ENCODE measurements around the gene SCARB1. TPM values are rescaled to one million over a fixed set of nuclear protein-coding genes. Genes with fewer than 3 reads are reported as not detected.

Gene SCARB1
- total RNA-seq, 1 donor from 2014 or later = 44.5 TPM

DNA sequence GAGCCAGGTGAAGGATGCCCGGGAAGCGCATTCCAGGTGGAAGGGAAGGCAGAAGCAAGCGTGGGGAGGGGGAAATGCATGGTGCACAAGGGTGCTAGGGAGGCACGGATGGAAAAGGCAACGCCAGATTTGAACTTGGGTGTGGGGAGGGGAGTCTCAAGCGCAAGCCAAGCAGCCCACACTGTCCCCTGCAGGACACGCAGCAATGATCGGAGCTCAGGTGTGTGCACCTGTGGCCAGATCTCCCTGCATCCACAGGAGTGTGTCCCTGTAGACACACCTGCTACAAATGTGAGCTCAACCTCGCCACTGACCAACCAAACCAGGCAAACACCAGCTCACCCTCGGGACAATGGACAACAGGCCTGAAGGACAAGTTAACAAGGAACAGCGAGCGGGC, 63.2 kb downstream of the SCARB1 start:
- Histone ChIP-seq H3K27me3 (ENCODE audit: insufficient read depth, low read length) (no peaks in the 10 kb centered on the region), H4K20me1 (ENCODE audit: insufficient read depth, low read length) (no peaks in the 10 kb centered on the region), H3K79me2 (ENCODE audit: insufficient read depth, low read length) (no peaks in the 10 kb centered on the region), H3K4me3 (ENCODE audit: insufficient read depth, low read depth, low read length) (no peak overlapping the region), H3K9me3 (ENCODE audit: insufficient read depth, low read depth, low read length) (no peaks in the 10 kb centered on the region), H3K27ac (ENCODE audit: low read depth, low read length) (no peak overlapping the region), H3K9ac (ENCODE audit: low read length) (no peak overlapping the region), H3K36me3 (ENCODE audit: insufficient read depth, low read length) (no peaks in the 10 kb centered on the region), H3K4me2 (ENCODE audit: low read length) (no peak overlapping the region), H3K4me1 (ENCODE audit: insufficient read depth, low read length) (no peaks in the 10 kb centered on the region), H2AFZ (ENCODE audit: low read depth, low read length) (no peak overlapping the region)
- Mint-ChIP-seq H3K27ac (ENCODE audit: unreplicated experiment) (no peak overlapping the region), H3K27me3 (ENCODE audit: low read depth, unreplicated experiment) (no peaks in the 10 kb centered on the region), H3K36me3 (ENCODE audit: low read depth, unreplicated experiment) (peaks cover 22% of the 10 kb centered on the region), H3K4me1 (ENCODE audit: low read depth, unreplicated experiment) (no peaks in the 10 kb centered on the region), H3K4me3 (ENCODE audit: unreplicated experiment) (no peak overlapping the region), H3K9me3 (ENCODE audit: unreplicated experiment) (peaks cover 2% of the 10 kb centered on the region)
- DNase-seq (ENCODE audit: low read depth) (no peak), FAIRE-seq (no peak)
- TF ChIP-seq CTCF (IDR thresholded peaks at IDR 0.05; ENCODE audit: insufficient read depth, low read depth, low read length) (no peak), EZH2 (IDR thresholded peaks at IDR 0.05; ENCODE audit: insufficient read depth, low read length) (no peak)

- FAIRE-seq (no peak), DNase-seq (ENCODE audit: low read depth) (no peak)
- no peak overlapping the region for H3K4me2 ChIP-seq (ENCODE audit: low read length)
- no peak overlapping the region for H3K27ac ChIP-seq (ENCODE audit: low read depth, low read length)
- H4K20me1 ChIP-seq (ENCODE audit: insufficient read depth, low read length) = no peaks in the 10 kb centered on the region
- H3K9ac ChIP-seq (ENCODE audit: low read length) = no peak overlapping the region
- H2AFZ ChIP-seq (ENCODE audit: low read depth, low read length) = no peak overlapping the region
- Mint-ChIP-seq H3K27me3 (ENCODE audit: low read depth, unreplicated experiment) (no peaks in the 10 kb centered on the region), H3K27ac (ENCODE audit: unreplicated experiment) (peak overlapping the region; percentile 34), H3K9me3 (ENCODE audit: unreplicated experiment) (no peaks in the 10 kb centered on the region), H3K4me1 (ENCODE audit: low read depth, unreplicated experiment) (peaks cover 5% of the 10 kb centered on the region), H3K4me3 (ENCODE audit: unreplicated experiment) (no peak overlapping the region), H3K36me3 (ENCODE audit: low read depth, unreplicated experiment) (peaks cover 13% of the 10 kb centered on the region)
- H3K9me3 ChIP-seq (ENCODE audit: insufficient read depth, low read depth, low read length) = no peaks in the 10 kb centered on the region
- no peaks in the 10 kb centered on the region for H3K79me2 ChIP-seq (ENCODE audit: insufficient read depth, low read length)
- TF ChIP-seq EZH2 (IDR thresholded peaks at IDR 0.05; ENCODE audit: insufficient read depth, low read length) (no peak), CTCF (IDR thresholded peaks at IDR 0.05; ENCODE audit: insufficient read depth, low read depth, low read length) (no peak)
- no peaks in the 10 kb centered on the region for H3K27me3 ChIP-seq (ENCODE audit: insufficient read depth, low read length)
- H3K36me3 ChIP-seq (ENCODE audit: insufficient read depth, low read length) = no peaks in the 10 kb centered on the region
- no peaks in the 10 kb centered on the region for H3K4me1 ChIP-seq (ENCODE audit: insufficient read depth, low read length)
- no peak overlapping the region for H3K4me3 ChIP-seq (ENCODE audit: insufficient read depth, low read depth, low read length)
Measured at GRCh38 chr12:124797321-124797720, 66.3 kb downstream of the SCARB1 start.

- no peak overlapping the region for H3K27ac Mint-ChIP-seq (ENCODE audit: unreplicated experiment)
- no peaks in the 10 kb centered on the region for H3K9me3 Mint-ChIP-seq (ENCODE audit: unreplicated experiment)
- no peaks in the 10 kb centered on the region for H3K27me3 ChIP-seq (ENCODE audit: insufficient read depth, low read length)
- no peaks in the 10 kb centered on the region for H3K4me1 ChIP-seq (ENCODE audit: insufficient read depth, low read length)
- no peak overlapping the region for H2AFZ ChIP-seq (ENCODE audit: low read depth, low read length)
- no peak overlapping the region for H3K27ac ChIP-seq (ENCODE audit: low read depth, low read length)
- DNase-seq (ENCODE audit: low read depth) (no peak), FAIRE-seq (no peak)
- no peaks in the 10 kb centered on the region for H3K79me2 ChIP-seq (ENCODE audit: insufficient read depth, low read length)
- no peak overlapping the region for H3K4me2 ChIP-seq (ENCODE audit: low read length)
- peaks cover 15% of the 10 kb centered on the region for H3K36me3 Mint-ChIP-seq (ENCODE audit: low read depth, unreplicated experiment)
- H3K27me3 Mint-ChIP-seq (ENCODE audit: low read depth, unreplicated experiment) = no peaks in the 10 kb centered on the region
- no peaks in the 10 kb centered on the region for H3K9me3 ChIP-seq (ENCODE audit: insufficient read depth, low read depth, low read length)
- no peaks in the 10 kb centered on the region for H3K36me3 ChIP-seq (ENCODE audit: insufficient read depth, low read length)
- no peak overlapping the region for H3K4me3 ChIP-seq (ENCODE audit: insufficient read depth, low read depth, low read length)
- peaks cover 5% of the 10 kb centered on the region for H3K4me1 Mint-ChIP-seq (ENCODE audit: low read depth, unreplicated experiment)
- no peak for TF ChIP-seq CTCF (IDR thresholded peaks at IDR 0.05; ENCODE audit: insufficient read depth, low read depth, low read length)
- TF ChIP-seq EZH2 (IDR thresholded peaks at IDR 0.05; ENCODE audit: insufficient read depth, low read length) = no peak
- no peak overlapping the region for H3K4me3 Mint-ChIP-seq (ENCODE audit: unreplicated experiment)
- no peak overlapping the region for H3K9ac ChIP-seq (ENCODE audit: low read length)
- no peaks in the 10 kb centered on the region for H4K20me1 ChIP-seq (ENCODE audit: insufficient read depth, low read length)
Measured at GRCh38 chr12:124796303-124796960, 67.2 kb downstream of the SCARB1 start.

Data from astrocyte (in vitro differentiated cells and primary cell).